B cell (primary cell): ENCODE results near the gene TTLL6.

Experiments used
- EZH2 ChIP-seq: IDR thresholded peaks from 2 replicates; pipeline ENCODE4 v1.6.1; 2012; ENCODE audit warnings: borderline replicate concordance, low read depth, mild to moderate bottlenecking, moderate library complexity, low read length; ENCODE audit not compliant: insufficient read depth, poor library complexity, severe bottlenecking
- TF ChIP-seq, protein P1 (sequence below): fragments of 200-600 bp; IDR thresholded peaks from one replicate; pipeline ENCODE4 v1.8.0; 2022; ENCODE audit warnings: antibody characterized with exemption, mild to moderate bottlenecking

DNA sequence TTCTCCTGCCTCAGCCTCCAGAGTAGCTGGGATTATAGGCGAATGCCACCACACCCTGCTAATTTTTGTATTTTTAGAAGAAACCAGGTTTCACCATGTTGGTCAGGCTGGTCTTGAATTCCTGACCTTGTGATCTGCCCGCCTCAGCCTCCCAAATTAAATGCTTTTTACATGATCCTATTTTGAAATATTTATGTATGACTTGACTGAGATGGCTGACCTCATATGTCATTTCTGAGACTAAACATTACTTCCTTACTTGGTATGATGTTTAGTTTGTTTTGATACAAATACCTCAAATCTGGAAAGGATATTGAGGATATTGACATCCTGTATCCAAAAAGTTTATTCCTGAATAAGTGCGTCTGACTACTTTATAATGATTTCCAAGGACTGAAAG lies 25.7 kb upstream of the TTLL6 start:
- TF ChIP-seq, protein P1, sequence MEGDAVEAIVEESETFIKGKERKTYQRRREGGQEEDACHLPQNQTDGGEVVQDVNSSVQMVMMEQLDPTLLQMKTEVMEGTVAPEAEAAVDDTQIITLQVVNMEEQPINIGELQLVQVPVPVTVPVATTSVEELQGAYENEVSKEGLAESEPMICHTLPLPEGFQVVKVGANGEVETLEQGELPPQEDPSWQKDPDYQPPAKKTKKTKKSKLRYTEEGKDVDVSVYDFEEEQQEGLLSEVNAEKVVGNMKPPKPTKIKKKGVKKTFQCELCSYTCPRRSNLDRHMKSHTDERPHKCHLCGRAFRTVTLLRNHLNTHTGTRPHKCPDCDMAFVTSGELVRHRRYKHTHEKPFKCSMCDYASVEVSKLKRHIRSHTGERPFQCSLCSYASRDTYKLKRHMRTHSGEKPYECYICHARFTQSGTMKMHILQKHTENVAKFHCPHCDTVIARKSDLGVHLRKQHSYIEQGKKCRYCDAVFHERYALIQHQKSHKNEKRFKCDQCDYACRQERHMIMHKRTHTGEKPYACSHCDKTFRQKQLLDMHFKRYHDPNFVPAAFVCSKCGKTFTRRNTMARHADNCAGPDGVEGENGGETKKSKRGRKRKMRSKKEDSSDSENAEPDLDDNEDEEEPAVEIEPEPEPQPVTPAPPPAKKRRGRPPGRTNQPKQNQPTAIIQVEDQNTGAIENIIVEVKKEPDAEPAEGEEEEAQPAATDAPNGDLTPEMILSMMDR = no peak
- TF ChIP-seq EZH2 = no peak
